ENCODE measurements around the gene SRSF8. TPM values are rescaled to one million over a fixed set of nuclear protein-coding genes. Genes with fewer than 3 reads are reported as not detected.

Gene SRSF8
- total RNA-seq, 2 experiments from 2014 or later = 23.0 to 24.7 TPM

- intact Hi-C loops (cut with micrococcal nuclease) = no loop called here
- POLR2A ChIA-PET = interaction anchor here (0.7 to 1.2 kb wide), 3 partner anchors 9 to 681 kb away, joined by 3 to 4 read pairs (median 3); no protein-coding TSS in a partner anchor
- CTCF ChIA-PET = interaction anchor here (0.7 to 12.0 kb wide), 5 partner anchors 9 to 78 kb away, joined by 3 to 185 read pairs (median 4); no protein-coding TSS in a partner anchor
Observed at GRCh38 chr11:95074792-95075563, 8.3 kb downstream of the SRSF8 start.

DNA sequence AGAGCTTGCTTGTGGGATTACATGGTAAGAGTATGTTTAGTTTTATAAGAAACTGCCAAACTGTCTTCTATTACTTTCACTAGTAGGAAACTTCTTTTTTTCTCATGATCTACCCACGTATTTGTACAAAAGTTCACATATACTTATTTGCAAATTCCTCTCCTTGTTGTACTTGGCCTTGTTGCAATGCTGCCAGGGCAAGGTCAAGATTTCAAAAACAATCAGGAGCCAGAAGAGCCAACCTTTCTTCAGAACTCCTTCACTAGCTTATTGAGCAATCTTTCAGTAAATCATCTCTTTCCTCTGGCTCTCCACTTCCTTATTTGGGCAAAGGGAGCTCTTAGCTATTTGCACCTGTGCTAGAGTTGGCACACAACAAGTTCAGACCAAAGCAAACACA lies 9.7 kb downstream of the SRSF8 start:
- ChIA-PET POLR2A (interaction anchor here (1.0 kb wide), 1 partner anchor 14 kb away, joined by 3 read pairs; no protein-coding TSS in a partner anchor), CTCF (interaction anchor here (1.1 to 12.0 kb wide), 6 partner anchors 8 to 76 kb away, joined by 3 to 185 read pairs (median 5); partner anchors contain the start of gene SRSF8)
- intact Hi-C loops (cut with micrococcal nuclease) = no loop called here
- Mint-ChIP-seq H3K4me3 (no peak overlapping the region), H3K27ac (no peak overlapping the region), H3K4me1 (ENCODE audit: low read depth) (peaks cover 14% of the 10 kb centered on the region), H3K9me3 (no peaks in the 10 kb centered on the region), H3K27me3 (no peaks in the 10 kb centered on the region), H3K36me3 (ENCODE audit: low read depth) (peaks cover 1% of the 10 kb centered on the region)
- ATAC-seq (no peak), DNase-seq (no peak)
- TF ChIP-seq CTCF (IDR thresholded peaks at IDR 0.05) = no peak

More at GRCh38 chr11:95074792-95075563, 8.3 kb downstream of the SRSF8 start:
- Mint-ChIP-seq H3K9me3 (no peaks in the 10 kb centered on the region), H3K27ac (no peak overlapping the region), H3K4me1 (ENCODE audit: low read depth) (peaks cover 22% of the 10 kb centered on the region), H3K36me3 (ENCODE audit: low read depth) (peaks cover 9% of the 10 kb centered on the region), H3K4me3 (no peak overlapping the region), H3K27me3 (no peaks in the 10 kb centered on the region)
- no peak for TF ChIP-seq CTCF (IDR thresholded peaks at IDR 0.05)
- DNase-seq (no peak), ATAC-seq (no peak)

DNA sequence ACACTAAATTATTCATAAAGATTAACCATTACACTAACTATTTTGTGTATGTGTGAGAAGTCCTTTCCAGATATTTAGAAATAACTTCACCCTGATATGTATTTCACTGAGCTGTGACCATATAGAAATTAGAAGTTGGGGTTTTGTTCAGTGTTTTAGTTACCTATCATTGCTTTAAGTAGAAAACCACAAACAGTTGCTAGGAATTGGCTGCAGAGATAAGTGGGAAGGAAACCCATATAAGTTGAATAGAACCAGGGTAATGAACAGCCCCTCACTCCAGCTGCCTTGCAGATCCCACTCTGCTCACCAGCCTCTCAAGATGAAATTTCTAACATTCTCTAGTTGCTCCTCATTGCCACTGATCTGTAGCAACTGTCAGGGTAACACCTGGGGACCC lies 10.3 kb downstream of the SRSF8 start:
- no peak for DNase-seq
- intact Hi-C loops (cut with micrococcal nuclease) = no loop called here
- Mint-ChIP-seq H3K27me3 (no peaks in the 10 kb centered on the region), H3K4me1 (ENCODE audit: low read depth) (peaks cover 15% of the 10 kb centered on the region), H3K36me3 (ENCODE audit: low read depth) (no peaks in the 10 kb centered on the region), H3K9me3 (no peaks in the 10 kb centered on the region), H3K4me3 (no peak overlapping the region), H3K27ac (no peak overlapping the region)
- no peak for TF ChIP-seq CTCF (IDR thresholded peaks at IDR 0.05)
- ATAC-seq = no peak
- POLR2A ChIA-PET = no interaction called here
- CTCF ChIA-PET = interaction anchor here (1.2 to 12.0 kb wide), 3 partner anchors 9 to 76 kb away, joined by 3 to 185 read pairs (median 6); partner anchors contain the start of gene SRSF8

DNA sequence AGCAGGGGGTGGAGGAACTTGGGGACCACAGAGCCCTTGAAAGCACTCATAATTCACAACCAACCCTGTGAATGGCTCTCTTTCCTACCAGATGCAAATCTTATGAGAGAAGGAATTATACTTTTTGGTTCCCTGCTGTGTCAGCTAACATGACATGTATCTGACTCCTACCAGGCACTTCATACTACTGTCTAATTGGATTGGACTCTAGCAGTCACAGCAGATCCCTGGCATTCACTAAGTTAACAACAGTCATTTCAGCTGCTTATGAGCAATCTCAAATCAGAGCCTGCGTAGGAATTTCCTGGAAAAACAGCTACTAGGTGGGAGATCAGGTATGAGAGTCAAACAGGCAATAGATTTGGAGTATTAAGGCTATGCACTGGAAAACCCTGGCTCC lies 11.8 kb downstream of the SRSF8 start:
- no peak for ATAC-seq
- DNase-seq = no peak
- intact Hi-C loops (cut with micrococcal nuclease) = no loop called here
- CTCF ChIA-PET = interaction anchor here (1.0 to 1.4 kb wide), 2 partner anchors 12 to 73 kb away, joined by 3 read pairs; no protein-coding TSS in a partner anchor
- Mint-ChIP-seq H3K9me3 (no peaks in the 10 kb centered on the region), H3K4me1 (ENCODE audit: low read depth) (peaks cover 12% of the 10 kb centered on the region), H3K27me3 (no peaks in the 10 kb centered on the region), H3K4me3 (no peak overlapping the region), H3K27ac (no peak overlapping the region), H3K36me3 (ENCODE audit: low read depth) (no peaks in the 10 kb centered on the region)
- TF ChIP-seq CTCF (IDR thresholded peaks at IDR 0.05) = no peak
- POLR2A ChIA-PET = no interaction called here

DNA sequence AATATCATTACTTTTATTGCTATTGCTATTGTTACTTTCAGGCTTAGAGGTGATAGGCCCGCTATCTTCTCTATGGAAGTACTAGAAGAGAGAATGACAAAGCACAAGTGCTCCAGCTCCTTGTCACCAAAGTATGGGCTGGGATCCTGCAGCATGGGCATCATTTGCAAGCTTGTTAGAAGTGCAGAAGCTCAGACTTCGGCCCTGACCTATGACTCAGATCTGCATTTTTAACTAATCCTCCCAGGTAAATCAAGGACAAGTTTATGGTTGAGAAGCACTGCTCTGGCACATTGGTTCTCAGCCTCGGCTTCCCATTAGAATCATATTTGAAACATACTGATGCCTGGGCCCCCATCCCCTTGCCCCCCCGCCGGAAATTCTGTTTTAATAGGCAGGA lies 14.3 kb downstream of the SRSF8 start:
- CTCF ChIA-PET = interaction anchor here (0.6 to 3.2 kb wide), 8 partner anchors 8 to 113 kb away, joined by 3 to 32 read pairs (median 4); partner anchors contain the start of gene ENDOD1
- Mint-ChIP-seq H3K27ac (no peak overlapping the region), H3K4me1 (ENCODE audit: low read depth) (peaks cover 35% of the 10 kb centered on the region), H3K36me3 (ENCODE audit: low read depth) (no peaks in the 10 kb centered on the region), H3K27me3 (no peaks in the 10 kb centered on the region), H3K9me3 (no peaks in the 10 kb centered on the region), H3K4me3 (no peak overlapping the region)
- no peak for TF ChIP-seq CTCF (IDR thresholded peaks at IDR 0.05)
- ATAC-seq (no peak), DNase-seq (no peak)
- POLR2A ChIA-PET = interaction anchor here (0.9 to 2.9 kb wide), 4 partner anchors 9 to 708 kb away, joined by 3 to 17 read pairs (median 5); partner anchors contain the start of genes ENDOD1, FAM76B and SRSF8
- intact Hi-C loops (cut with micrococcal nuclease) = no loop called here
